ENCODE data around the gene ARRB1. TPM values are rescaled to one million over a fixed set of nuclear protein-coding genes. Genes with fewer than 3 reads are reported as not detected.

The ARRB1 gene
- total and polyA plus RNA-seq, 9 of the 15 experiments (the other 6 are each of a cell fraction or from before 2014, with no cell fraction given), result 6.6 to 45.4 (median 28.5) TPM

DNA sequence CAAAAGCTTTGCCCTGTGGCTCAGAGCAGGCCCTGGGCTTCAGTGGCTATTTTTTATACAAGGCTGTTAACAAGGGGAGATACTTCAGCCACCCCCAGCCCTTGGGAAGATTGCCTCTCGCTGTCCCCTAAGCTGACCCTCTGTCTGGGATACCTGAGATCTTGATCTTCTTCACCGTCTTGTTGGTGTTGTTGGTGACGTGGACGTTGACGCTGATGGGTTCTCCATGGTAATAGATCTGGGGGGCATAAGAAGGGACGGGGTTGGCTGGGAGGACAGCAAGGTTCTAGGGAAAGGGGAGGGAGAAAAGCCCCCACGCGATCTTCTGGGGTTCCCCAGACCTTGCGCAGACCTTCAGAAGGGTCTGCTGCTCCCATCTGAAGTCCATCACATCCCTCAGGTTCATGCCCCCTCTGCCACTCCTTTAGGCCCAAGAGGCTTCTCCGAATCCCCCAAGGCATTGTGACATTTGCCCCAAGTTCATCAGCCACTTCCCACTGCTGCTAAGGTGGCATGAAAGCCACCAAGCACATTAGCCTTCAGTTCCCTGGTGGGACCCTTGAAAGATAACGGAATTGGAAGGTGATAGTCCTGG lies 74.2 kb downstream of the ARRB1 start (continued):
- TF ChIP-seq, protein P1, sequence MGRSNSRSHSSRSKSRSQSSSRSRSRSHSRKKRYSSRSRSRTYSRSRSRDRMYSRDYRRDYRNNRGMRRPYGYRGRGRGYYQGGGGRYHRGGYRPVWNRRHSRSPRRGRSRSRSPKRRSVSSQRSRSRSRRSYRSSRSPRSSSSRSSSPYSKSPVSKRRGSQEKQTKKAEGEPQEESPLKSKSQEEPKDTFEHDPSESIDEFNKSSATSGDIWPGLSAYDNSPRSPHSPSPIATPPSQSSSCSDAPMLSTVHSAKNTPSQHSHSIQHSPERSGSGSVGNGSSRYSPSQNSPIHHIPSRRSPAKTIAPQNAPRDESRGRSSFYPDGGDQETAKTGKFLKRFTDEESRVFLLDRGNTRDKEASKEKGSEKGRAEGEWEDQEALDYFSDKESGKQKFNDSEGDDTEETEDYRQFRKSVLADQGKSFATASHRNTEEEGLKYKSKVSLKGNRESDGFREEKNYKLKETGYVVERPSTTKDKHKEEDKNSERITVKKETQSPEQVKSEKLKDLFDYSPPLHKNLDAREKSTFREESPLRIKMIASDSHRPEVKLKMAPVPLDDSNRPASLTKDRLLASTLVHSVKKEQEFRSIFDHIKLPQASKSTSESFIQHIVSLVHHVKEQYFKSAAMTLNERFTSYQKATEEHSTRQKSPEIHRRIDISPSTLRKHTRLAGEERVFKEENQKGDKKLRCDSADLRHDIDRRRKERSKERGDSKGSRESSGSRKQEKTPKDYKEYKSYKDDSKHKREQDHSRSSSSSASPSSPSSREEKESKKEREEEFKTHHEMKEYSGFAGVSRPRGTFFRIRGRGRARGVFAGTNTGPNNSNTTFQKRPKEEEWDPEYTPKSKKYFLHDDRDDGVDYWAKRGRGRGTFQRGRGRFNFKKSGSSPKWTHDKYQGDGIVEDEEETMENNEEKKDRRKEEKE (IDR thresholded peaks at IDR 0.05; ENCODE audit: borderline replicate concordance in 1 of 2, control insufficient read depth in 1 of 2, low read depth in 2 of 2, low read length in 1 of 2), result no peak
- TF ChIP-seq CBX1 (IDR thresholded peaks at IDR 0.05; ENCODE audit: low read depth) (no peak), PRMT5 (CRISPR knock-in tag; IDR thresholded peaks at IDR 0.05) (no peak), ASH1L (IDR thresholded peaks at IDR 0.05; ENCODE audit: borderline replicate concordance, low read depth, partially characterized antibody) (no peak), CREB5 (CRISPR knock-in tag; IDR thresholded peaks at IDR 0.05) (no peak), ESRRB (CRISPR knock-in tag; IDR thresholded peaks at IDR 0.05; ENCODE audit: borderline replicate concordance) (no peak), ZNF449 (CRISPR knock-in tag; IDR thresholded peaks at IDR 0.05) (no peak), ZNF766 (CRISPR knock-in tag; conservative IDR thresholded peaks at IDR 0.05) (no peak), PATZ1 (CRISPR knock-in tag; IDR thresholded peaks at IDR 0.05; ENCODE audit: borderline replicate concordance) (no peak), MEF2D (tag; conservative IDR thresholded peaks at IDR 0.05; ENCODE audit: low read depth) (no peak), ZNF699 (CRISPR knock-in tag; IDR thresholded peaks at IDR 0.05; ENCODE audit: insufficient replicate concordance) (no peak), NFIC (IDR thresholded peaks at IDR 0.05) (no peak)
- TF ChIP-seq, protein P2, sequence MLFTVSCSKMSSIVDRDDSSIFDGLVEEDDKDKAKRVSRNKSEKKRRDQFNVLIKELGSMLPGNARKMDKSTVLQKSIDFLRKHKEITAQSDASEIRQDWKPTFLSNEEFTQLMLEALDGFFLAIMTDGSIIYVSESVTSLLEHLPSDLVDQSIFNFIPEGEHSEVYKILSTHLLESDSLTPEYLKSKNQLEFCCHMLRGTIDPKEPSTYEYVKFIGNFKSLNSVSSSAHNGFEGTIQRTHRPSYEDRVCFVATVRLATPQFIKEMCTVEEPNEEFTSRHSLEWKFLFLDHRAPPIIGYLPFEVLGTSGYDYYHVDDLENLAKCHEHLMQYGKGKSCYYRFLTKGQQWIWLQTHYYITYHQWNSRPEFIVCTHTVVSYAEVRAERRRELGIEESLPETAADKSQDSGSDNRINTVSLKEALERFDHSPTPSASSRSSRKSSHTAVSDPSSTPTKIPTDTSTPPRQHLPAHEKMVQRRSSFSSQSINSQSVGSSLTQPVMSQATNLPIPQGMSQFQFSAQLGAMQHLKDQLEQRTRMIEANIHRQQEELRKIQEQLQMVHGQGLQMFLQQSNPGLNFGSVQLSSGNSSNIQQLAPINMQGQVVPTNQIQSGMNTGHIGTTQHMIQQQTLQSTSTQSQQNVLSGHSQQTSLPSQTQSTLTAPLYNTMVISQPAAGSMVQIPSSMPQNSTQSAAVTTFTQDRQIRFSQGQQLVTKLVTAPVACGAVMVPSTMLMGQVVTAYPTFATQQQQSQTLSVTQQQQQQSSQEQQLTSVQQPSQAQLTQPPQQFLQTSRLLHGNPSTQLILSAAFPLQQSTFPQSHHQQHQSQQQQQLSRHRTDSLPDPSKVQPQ (CRISPR knock-in tag; IDR thresholded peaks at IDR 0.05; ENCODE audit: borderline replicate concordance), result no peak
